Activated T-helper 1 cell treated with anti-CD3 and anti-CD28 coated beads, Interleukin-2, amount 50 U/mL, for 16 hours (primary cell): Measurements from ENCODE around the gene C11orf21.
"Not testable (repeated sequence)": the region's sequence is repeated elsewhere in the genome, so short reads cannot be mapped to it uniquely, and the experiment has no call there.

ENCODE experiments used
- DNase-seq, 2 donors: peaks; one replicate each; pipeline ENCODE4 v3.0.0-alpha.2; 2020; ENCODE audit warnings: low read depth in 1 of 2, low spot score in 1 of 2

Gene C11orf21

DNA sequence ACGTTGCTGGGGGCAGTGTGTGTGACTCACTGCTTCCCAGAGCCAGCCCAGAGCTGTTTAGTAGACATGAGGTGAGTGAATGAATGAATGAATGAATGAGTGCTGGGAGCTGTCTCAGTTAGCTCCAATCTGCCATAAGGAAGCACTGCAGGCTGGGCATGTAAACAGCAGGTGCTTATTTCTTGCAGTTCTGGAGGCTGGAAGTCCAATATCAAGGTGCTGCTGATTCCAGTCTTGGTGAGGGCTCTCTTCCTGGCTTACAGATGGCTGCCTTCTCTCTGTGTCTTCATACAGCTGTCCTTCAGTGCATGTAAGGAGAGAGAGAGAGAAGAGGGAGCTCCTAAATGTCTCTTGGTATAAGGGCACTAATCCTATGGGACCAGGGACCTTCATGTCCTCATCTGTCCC is 4.1 kb downstream of the C11orf21 start:
- DNase-seq: no peak

DNA sequence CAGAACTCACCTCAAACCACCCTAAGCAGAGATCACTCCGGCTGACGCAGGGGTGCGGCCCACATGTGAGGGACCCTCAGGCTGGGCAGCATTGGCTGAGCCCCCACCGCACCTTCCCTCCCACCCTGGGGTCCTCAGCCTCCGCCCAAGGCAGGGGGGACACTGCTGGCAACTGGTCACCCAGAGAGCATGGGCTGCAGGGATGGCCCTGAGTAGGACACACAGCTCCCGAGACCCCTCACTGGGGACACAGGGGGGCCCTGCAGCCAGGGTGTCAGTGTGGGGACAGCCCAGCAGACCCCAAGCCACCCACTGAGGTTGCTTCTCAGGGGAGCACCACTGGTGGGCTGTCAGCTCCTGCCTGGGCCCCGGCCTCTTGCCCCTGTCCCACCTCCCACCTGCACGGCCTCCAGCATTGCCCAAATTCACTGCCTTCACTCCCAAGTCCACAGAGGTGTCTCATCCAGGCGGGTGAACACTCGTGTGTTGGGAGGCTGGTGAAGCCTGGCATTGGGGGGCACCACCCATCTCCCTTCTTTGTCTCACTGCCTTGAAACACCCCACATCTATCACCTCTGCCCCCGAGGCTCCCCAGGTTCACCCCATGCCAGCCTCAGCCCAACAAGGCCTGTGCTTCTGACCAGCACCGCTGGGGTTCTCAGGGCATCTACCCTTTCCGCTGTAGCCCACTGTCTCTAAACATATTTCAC is 4.7 kb downstream of the C11orf21 start:
- no peak for DNase-seq

GRCh38 chr11:2295971-2296912 is 5.5 kb downstream of the C11orf21 start:
- peak in 1 of 2 donors; percentile 1 for DNase-seq

DNA sequence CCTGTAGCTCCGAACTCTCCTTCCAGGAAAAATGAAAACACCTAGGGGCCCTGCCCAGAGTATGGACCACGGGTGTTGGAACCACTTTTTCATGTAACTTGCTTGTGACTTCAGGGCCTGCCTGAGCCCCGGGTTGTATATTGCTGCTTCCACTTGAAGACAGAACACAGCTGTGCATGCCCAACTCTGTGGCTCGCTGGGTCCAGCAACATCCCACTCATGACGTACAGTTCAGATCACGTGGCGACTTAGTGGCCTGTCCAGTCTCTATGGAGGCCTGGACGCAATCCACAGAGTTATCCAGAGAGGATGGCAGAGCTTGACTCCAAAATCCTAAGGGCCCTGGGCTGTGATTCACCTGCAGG is 6.8 kb downstream of the C11orf21 start:
- peak in 1 of 2 donors; percentile 2 for DNase-seq

- peak in 1 of 2 donors; percentile 3 for DNase-seq
Measured at GRCh38 chr11:2293984-2294925, 7.5 kb downstream of the C11orf21 start.

- DNase-seq: no peak
Measured at GRCh38 chr11:2293531-2293971, 8.2 kb downstream of the C11orf21 start.

GRCh38 chr11:2290351-2290841 is 11.3 kb downstream of the C11orf21 start:
- DNase-seq: no peak

- DNase-seq: no peak
Measured at GRCh38 chr11:2289859-2290258, 11.9 kb downstream of the C11orf21 start.

DNA sequence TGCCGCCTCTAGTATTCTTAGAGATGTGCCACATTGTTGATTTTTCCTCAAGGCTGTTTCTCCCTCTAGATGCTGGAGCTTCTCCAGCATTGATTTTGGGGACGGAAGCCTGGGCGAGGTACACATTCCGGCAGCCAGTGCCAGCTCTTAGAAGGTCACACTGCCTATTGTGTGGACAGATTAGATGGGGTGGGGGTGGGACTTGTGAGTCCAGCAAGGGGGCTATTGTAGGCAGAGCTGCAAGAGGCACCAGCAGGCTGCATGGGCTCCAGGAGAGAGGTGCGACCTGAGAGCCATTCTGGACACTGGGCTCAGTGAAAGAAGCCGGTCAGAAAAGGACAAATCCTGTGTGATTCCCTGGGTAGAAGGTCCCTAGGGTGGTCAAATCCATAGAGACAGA is 12.4 kb downstream of the C11orf21 start:
- no peak for DNase-seq

DNA sequence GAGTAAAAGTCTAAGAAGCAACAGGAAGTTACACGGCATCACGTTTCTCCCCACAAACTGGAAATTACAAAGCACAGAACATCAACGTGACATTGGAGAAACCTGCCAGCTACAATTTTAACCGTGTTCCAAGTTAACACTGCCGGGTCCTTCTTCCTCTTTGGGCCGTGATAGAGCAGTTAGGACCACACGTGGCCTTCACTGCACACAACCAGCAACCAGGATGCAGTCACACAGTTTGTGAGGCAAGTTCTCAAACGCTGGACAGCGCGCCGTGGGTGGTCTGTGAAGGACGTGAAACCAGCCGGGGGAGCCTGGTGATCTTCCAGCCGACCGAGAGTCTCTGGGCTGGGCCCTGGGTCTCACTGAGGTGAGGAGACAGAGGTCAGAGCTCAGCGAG is 14.6 kb downstream of the C11orf21 start:
- no peak for DNase-seq

GRCh38 chr11:2286350-2286749 is 15.4 kb downstream of the C11orf21 start:
- DNase-seq: not testable (repeated sequence)

- DNase-seq: no peak
Measured at GRCh38 chr11:2280208-2280607, 21.5 kb downstream of the C11orf21 start.

- DNase-seq: no peak
Measured at GRCh38 chr11:2277933-2278523, 23.7 kb downstream of the C11orf21 start.

DNA sequence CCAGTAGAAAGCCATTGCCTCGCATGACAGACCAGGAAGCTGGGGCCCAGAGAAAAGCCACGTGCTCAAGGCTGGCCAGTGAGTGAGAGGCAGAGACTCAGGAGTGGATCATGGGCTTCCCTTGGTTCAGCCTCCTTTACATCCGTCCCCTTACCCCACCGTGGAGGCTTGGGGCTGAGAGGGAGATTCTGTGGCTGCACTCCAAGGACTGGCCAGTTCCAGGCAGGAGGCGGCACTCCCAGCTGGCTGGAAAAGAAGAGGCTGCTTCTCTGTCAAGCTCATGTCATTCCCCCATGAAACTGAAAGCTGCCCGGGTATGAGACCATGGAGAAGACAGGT is 24.7 kb downstream of the C11orf21 start:
- no peak for DNase-seq

GRCh38 chr11:2276280-2277007 is 25.3 kb downstream of the C11orf21 start:
- DNase-seq: no peak

- DNase-seq: no peak
Measured at GRCh38 chr11:2275334-2276279, 26.1 kb downstream of the C11orf21 start.

- no peak for DNase-seq
Measured at GRCh38 chr11:2273771-2274170, 27.9 kb downstream of the C11orf21 start.

- DNase-seq: no peak
Measured at GRCh38 chr11:2273311-2273710, 28.4 kb downstream of the C11orf21 start.

GRCh38 chr11:2272946-2273280 is 28.8 kb downstream of the C11orf21 start:
- no peak for DNase-seq
